AG04449 (cell line): ENCODE results near the gene FOXP1.

Experiments used
- CTCF ChIA-PET: fragments of 350-600 bp; formaldehyde crosslinking; extraction: SDS; loops from one replicate; lab custom pipeline; 2021; ENCODE audit warnings: antibody characterized with exemption; lab: Yijun Ruan, JAX
- POLR2A ChIA-PET: fragments of 400-600, 350-600 bp; formaldehyde crosslinking; extraction: SDS; loops from one replicate; lab custom pipeline; 2020; ENCODE audit warnings: antibody characterized with exemption, inconsistent platforms; lab: Yijun Ruan, JAX
- DNase-seq: peaks from one replicate; pipeline ENCODE4 v3.0.0-alpha.2; 2010; ENCODE audit warnings: low read depth, low spot score
- H3K4me3 ChIP-seq: 2 replicates; pipeline ENCODE4 v1.5.1; 2011; ENCODE audit warnings: low read depth, mild to moderate bottlenecking, control low read depth, low read length
- TF ChIP-seq, protein P1 (sequence below): IDR thresholded peaks from one replicate; pipeline ENCODE4 v1.5.1; 2011; ENCODE audit warnings: mild to moderate bottlenecking, moderate library complexity, low read length, control low read depth, inconsistent platforms; ENCODE audit not compliant: insufficient read depth; ENCODE audit errors: missing control alignments

Gene FOXP1

GRCh38 chr3:71446734-71447133 lies 136.8 kb downstream of the FOXP1 start:
- TF ChIP-seq, protein P1, sequence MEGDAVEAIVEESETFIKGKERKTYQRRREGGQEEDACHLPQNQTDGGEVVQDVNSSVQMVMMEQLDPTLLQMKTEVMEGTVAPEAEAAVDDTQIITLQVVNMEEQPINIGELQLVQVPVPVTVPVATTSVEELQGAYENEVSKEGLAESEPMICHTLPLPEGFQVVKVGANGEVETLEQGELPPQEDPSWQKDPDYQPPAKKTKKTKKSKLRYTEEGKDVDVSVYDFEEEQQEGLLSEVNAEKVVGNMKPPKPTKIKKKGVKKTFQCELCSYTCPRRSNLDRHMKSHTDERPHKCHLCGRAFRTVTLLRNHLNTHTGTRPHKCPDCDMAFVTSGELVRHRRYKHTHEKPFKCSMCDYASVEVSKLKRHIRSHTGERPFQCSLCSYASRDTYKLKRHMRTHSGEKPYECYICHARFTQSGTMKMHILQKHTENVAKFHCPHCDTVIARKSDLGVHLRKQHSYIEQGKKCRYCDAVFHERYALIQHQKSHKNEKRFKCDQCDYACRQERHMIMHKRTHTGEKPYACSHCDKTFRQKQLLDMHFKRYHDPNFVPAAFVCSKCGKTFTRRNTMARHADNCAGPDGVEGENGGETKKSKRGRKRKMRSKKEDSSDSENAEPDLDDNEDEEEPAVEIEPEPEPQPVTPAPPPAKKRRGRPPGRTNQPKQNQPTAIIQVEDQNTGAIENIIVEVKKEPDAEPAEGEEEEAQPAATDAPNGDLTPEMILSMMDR = no peak
- CTCF ChIA-PET = interaction anchor here (0.9 kb wide), 1 partner anchor 235 kb away, joined by 3 read pairs; no protein-coding TSS in a partner anchor
- POLR2A ChIA-PET = no interaction called here
- DNase-seq = no peak
- H3K4me3 ChIP-seq = no peak overlapping the region

GRCh38 chr3:71446260-71446659 lies 137.3 kb downstream of the FOXP1 start:
- TF ChIP-seq, protein P1 = no peak
- ChIA-PET CTCF (interaction anchor here (0.9 kb wide), 1 partner anchor 235 kb away, joined by 3 read pairs; no protein-coding TSS in a partner anchor), POLR2A (no interaction called here)
- H3K4me3 ChIP-seq = no peak overlapping the region
- DNase-seq = no peak

DNA sequence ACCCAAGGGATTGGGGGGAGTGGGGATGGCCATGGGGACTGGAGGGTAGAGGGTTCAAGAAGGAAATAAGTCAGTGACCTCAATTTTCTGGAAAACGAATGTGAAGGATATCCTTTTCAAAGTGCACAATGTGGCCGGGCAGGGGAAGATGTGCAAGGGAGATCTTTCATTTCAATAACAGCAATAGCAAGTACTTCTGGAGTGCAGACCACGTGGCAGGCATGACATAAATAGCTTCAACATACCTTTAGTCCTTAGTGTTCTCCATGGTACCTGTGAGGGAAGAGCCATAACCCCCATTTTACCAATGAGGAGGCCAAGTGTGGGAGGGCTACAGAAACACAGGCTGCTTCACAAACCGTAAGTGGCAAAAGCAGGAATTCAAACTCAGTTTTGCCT lies 138.7 kb downstream of the FOXP1 start:
- H3K4me3 ChIP-seq = no peak overlapping the region
- ChIA-PET POLR2A (no interaction called here), CTCF (interaction anchor here (0.9 to 1.8 kb wide), 2 partner anchors 9 to 10 kb away, joined by 3 to 6 read pairs; no protein-coding TSS in a partner anchor)
- TF ChIP-seq, protein P1 = no peak
- no peak for DNase-seq

GRCh38 chr3:71444028-71444860 lies 139.3 kb downstream of the FOXP1 start:
- ChIA-PET POLR2A (no interaction called here), CTCF (interaction anchor here (1.8 kb wide), 1 partner anchor 9 kb away, joined by 6 read pairs; no protein-coding TSS in a partner anchor)
- DNase-seq = peak; percentile 21
- TF ChIP-seq, protein P1 = no peak
- no peak overlapping the region for H3K4me3 ChIP-seq

- TF ChIP-seq, protein P1 = no peak
- POLR2A ChIA-PET = no interaction called here
- no peak for DNase-seq
- CTCF ChIA-PET = no interaction called here
- H3K4me3 ChIP-seq = no peak overlapping the region
Measured at GRCh38 chr3:71443332-71443731, 140.2 kb downstream of the FOXP1 start.

GRCh38 chr3:71442652-71443042 lies 140.9 kb downstream of the FOXP1 start:
- ChIA-PET POLR2A (interaction anchor here (0.7 kb wide), 1 partner anchor 9 kb away, joined by 3 read pairs; no protein-coding TSS in a partner anchor), CTCF (interaction anchor here (0.6 to 1.0 kb wide), 2 partner anchors 142 to 572 kb away, joined by 3 read pairs; no protein-coding TSS in a partner anchor)

More at GRCh38 chr3:71442652-71443042, 140.9 kb downstream of the FOXP1 start:
- DNase-seq = no peak
- TF ChIP-seq, protein P1 = no peak
- H3K4me3 ChIP-seq = no peak overlapping the region
